ENCODE measurements around the gene EFNA5.

DNA sequence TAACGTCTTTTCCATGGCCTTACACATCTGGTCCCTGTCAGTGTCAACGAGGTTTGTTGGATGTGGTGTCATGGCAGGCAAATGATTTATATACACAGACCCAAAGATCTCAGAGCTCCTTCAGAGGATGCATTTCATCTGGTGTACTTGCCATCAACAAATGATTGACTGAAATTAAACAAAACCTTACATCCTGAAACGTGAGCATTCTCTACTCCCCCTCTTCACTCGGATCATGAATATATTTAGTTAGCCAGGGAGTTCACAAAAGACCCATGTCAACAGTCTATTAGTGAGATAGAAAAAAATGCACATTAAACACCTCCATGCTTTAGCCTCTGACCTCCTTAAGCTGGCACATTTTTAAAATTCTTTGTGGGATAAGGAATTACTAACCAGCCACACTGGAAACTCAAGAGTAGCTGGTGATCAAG is 215.6 kb downstream of the EFNA5 start:
- TF ChIP-seq POLR2A (IDR thresholded peaks at IDR 0.05; ENCODE audit: low read depth, low read length) (no peak), TAF1 (IDR thresholded peaks at IDR 0.05; ENCODE audit: low read depth, low read length) (no peak), POLR2AphosphoS5 (IDR thresholded peaks at IDR 0.05; ENCODE audit: low read depth, low read length) (no peak), PAX5 (IDR thresholded peaks at IDR 0.05; ENCODE audit: insufficient read depth, low read length, severe bottlenecking) (no peak)
